H1 (cell line): ENCODE results near the gene PHLPP1. TPM values are rescaled to one million over a fixed set of nuclear protein-coding genes. Genes with fewer than 3 reads are reported as not detected.

Experiments
- polyA plus RNA-seq, 7 experiments: library from polyadenylated mRNA; depleted of rRNA in 3 of 7; stranded (reverse) in 5 of 7; unstranded in 2 of 7; fragments of >200 nt in 5 of 7; fragments of 200-250 nt in 2 of 7; gene quantifications; 1 replicate in 5 of 7; 2 replicates in 1 of 7; 4 replicates in 1 of 7; pipeline versions ENCODE4 v1.2.1 to v1.2.3, GENCODE V29; 2011 to 2013; ENCODE audit warnings: missing spikeins in 2 of 7, mixed read lengths in 2 of 7
- small RNA-seq: library from polyadenylated mRNA; stranded (forward); fragments of <200 nt; extraction: miRNeasy Mini kit (QIAGEN cat#:217004); gene quantifications from one replicate; pipeline ENCODE3, GENCODE V24; 2013; ENCODE audit not compliant: insufficient read depth
- total RNA-seq: library from RNA; stranded (reverse); fragmentation: NEBNext Ultra II Directional; extraction: Animal tissue kit (Norgen Biotek cat#: 25700); gene quantifications from 2 replicates; pipeline ENCODE4 v1.2.1, GENCODE V29; 2021

PHLPP1 gene
- total and polyA plus RNA-seq, 2 of the 8 experiments (the other 6 are each of a cell fraction or from before 2014, with no cell fraction given): 28.0 to 66.3 TPM

Small RNAs within 50 kb of the gene (small RNA-seq; reads per million reads assigned to genes)
- gene RNU6-142P: not detected

Other genes with a start within 250 kb of the PHLPP1 start
- gene ZCCHC2, start 192.5 kb upstream of the PHLPP1 start, total RNA-seq: 16.6 and 18.6 TPM in 2 replicates
- 12.2 and 13.5 TPM in 2 replicates for gene ZCCHC2, start 192.5 kb upstream of the PHLPP1 start, polyA plus RNA-seq (2011; rRNA removed)